Retinal pigment epithelial cell (primary cell): ENCODE data around the gene SLC25A51.
"Not testable (repeated sequence)": the region's sequence is repeated elsewhere in the genome, so short reads cannot be mapped to it uniquely, and the experiment has no call there.

Source experiments
- DNase-seq: peaks from one replicate; pipeline ENCODE4 v3.0.0-alpha.2; 2010; ENCODE audit warnings: low read depth
- H3K4me3 ChIP-seq: 2 replicates; pipeline ENCODE4 v1.5.1; 2011; ENCODE audit warnings: mild to moderate bottlenecking, low read length, control low read depth, moderate library complexity
- TF ChIP-seq, protein P1 (sequence below): conservative IDR thresholded peaks from 2 replicates; pipeline ENCODE4 v1.5.1; 2011; ENCODE audit warnings: low read depth, low read length, control low read depth, inconsistent platforms

Gene SLC25A51

DNA sequence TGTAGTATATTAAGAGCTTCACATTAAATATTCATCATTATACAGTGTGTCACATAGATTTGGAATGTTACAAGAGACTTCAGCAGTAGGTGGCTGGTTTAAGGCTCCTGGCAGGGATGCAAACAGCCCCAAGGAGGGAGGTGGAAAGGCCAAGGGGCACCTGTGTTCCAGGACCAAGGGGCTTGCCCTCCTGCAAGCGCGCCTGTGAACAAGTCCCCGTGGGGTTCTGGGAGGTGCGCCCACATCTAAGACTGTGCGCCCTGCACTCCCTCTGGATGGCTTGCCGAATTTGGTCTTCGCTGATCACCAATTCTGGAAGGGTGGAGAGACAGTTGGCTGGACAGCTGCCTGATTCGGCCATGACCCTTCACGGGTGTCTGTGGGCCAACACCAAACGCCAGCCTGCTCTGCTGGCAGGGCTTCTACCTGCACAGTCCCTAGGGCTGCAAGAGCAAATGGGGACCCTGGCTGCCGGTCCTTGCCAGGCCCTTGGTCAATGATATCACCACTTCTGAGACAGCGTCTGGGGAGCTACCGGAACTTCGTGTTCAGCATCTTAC, 12.1 kb upstream of the SLC25A51 start:
- TF ChIP-seq, protein P1, sequence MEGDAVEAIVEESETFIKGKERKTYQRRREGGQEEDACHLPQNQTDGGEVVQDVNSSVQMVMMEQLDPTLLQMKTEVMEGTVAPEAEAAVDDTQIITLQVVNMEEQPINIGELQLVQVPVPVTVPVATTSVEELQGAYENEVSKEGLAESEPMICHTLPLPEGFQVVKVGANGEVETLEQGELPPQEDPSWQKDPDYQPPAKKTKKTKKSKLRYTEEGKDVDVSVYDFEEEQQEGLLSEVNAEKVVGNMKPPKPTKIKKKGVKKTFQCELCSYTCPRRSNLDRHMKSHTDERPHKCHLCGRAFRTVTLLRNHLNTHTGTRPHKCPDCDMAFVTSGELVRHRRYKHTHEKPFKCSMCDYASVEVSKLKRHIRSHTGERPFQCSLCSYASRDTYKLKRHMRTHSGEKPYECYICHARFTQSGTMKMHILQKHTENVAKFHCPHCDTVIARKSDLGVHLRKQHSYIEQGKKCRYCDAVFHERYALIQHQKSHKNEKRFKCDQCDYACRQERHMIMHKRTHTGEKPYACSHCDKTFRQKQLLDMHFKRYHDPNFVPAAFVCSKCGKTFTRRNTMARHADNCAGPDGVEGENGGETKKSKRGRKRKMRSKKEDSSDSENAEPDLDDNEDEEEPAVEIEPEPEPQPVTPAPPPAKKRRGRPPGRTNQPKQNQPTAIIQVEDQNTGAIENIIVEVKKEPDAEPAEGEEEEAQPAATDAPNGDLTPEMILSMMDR, result no peak

DNA sequence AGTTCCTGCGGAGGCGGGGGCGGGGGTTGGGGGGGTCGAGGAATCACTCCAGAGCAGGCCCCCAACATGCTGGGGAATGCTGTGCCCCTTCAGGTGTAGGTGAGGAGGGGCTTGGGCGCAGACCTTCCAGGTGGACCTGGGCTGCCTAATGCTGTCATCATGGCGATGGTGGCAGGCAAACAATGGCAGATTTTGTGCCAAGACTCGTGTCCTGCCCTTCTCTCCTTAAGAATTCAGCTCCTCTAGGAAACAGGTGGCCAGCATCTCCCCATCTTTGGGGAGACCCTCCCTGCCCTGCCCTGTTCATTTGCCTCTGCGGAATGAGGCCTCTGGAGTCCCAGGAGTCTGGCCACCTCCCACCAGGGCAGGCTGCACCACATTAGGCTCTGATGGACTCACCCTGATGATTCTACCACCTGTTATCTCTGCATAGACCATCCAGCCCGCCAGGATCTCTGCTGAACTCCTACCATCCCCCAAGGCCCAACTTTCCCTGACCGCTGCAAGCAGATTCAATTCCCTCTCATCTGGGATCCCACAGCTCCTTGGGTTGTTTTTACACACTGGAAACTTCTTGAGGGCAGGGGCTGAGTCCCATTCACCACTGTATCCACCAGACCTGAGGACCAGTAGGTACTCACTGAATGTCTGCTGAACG, 10.9 kb upstream of the SLC25A51 start:
- DNase-seq, result no peak
- TF ChIP-seq, protein P1, result no peak
- no peak overlapping the region for H3K4me3 ChIP-seq

More for the DNA sequence above, 12.1 kb upstream of the SLC25A51 start:
- DNase-seq, result no peak
- no peak overlapping the region for H3K4me3 ChIP-seq

DNA sequence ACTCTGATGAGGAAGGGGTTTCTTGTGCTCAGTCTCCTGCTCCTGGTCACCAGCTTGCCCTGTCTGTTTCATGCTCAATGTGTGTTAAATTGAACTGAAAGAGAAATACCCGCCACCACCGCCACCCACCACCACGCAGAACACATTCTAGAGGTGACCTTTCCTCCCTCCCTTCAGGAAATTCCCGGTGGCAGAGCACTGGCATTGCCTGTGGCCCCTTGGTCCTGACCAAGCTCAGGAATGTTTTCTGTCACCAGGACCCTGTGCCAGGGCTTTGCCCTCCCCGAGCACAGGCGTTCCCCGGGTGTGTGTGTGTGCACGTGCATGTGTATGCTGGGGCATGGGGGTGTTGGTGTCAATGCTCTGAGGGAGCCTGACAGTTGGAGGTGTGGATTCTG, 10.2 kb upstream of the SLC25A51 start:
- TF ChIP-seq, protein P1, result no peak
- no peak for DNase-seq
- no peak overlapping the region for H3K4me3 ChIP-seq

DNA sequence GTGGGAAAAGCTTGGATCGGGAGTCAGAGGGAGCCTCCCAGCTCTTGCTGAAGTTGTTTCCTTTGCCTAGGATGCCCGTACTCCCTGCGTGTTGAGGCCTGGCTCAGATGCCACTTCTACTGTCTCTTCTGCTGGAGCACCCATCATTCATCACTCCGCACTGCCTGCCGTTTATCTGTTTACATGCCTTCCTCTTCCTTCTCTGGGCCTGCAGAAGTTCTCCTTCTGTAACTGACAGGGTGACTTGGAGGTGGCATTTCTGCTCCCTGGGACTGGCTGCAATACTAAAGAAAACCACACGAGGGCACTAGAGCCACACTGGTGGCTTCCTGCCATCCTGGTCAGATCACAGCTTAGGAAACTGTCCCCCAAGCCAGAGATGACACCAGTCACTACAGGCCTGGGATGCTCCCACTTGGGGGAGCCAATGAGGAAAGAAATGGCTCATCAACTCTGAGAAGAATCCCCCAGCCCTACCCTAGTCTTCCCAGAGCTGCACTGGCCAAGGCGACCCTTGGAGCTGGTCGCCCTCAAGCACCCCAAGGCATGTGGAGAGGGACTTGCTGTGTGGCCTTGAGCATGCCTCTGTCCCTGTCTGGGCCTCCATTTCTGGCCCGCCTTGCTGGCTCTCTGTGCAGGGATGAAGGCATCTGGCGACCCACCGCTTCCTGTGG, 9.7 kb upstream of the SLC25A51 start:
- TF ChIP-seq, protein P1, result peak; percentile 93
- DNase-seq, result no peak
- H3K4me3 ChIP-seq, result no peak overlapping the region

DNA sequence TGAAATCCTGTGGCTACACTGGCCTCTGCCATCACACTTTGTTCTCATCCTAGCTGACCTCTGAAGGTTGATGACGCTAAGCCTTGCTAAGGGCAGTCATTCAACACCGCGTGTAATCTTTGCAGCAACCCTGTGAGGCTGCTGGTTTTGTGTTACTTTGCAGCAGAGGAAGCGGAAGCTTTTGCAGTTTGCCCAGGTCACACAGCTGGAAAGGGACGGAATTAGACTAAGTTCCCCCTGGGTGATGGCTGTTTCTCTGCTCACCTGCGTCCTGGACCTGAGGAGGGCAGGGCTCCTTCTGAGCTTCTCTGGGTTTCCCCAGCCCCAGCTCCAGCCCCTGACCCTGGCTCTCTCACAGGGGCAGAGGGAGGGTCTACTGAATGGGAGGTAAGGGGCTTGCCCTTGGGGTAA, 7.3 kb upstream of the SLC25A51 start:
- TF ChIP-seq, protein P1, result no peak
- DNase-seq, result no peak
- no peak overlapping the region for H3K4me3 ChIP-seq

DNA sequence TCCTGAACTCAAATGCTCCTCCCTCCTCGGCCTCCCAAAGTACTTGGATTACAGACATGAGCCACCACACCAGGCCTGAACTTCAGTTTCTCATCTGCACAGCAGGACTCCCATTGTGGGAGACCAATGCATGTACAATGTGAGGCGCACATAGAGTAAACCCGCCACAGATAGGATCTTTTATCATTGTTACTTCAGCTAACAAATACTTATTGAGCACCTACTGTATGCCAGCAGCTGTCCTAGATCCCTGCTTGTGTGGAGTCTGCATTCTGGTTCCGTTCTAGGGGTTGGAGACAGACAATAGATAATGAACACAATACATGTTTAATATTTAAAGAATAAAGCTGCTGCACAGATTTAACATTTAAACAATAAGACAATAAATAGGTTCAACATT, 6.3 kb upstream of the SLC25A51 start:
- TF ChIP-seq, protein P1, result no peak
- DNase-seq, result no peak

DNA sequence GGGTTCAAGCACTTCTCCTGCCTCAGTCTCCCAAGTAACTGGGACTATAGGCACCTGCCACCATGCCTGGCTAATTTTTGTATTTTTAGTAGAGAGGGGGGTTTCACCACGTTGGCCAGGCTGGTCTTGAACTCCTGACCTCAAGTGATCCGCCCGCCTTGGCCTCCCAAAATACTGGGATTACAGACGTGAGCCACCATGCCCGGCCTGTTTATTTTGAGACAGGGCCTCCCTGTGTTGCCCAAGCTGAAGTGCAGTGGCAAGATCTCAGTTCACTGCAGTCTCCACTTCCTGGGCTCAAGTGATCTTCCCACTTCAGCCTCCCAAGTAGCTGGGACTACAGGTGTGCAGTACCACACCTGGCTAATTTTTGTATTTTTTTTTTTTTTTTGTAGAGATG, 5.9 kb upstream of the SLC25A51 start:
- not testable (repeated sequence) for H3K4me3 ChIP-seq, DNase-seq

More for the DNA sequence above, 6.3 kb upstream of the SLC25A51 start:
- no peak overlapping the region for H3K4me3 ChIP-seq
